ENCODE data around the gene PTP4A2. TPM values are rescaled to one million over a fixed set of nuclear protein-coding genes. Genes with fewer than 3 reads are reported as not detected.

The PTP4A2 gene
- total RNA-seq, 1 donor from 2014 or later = 189 TPM

- TF ChIP-seq, protein P1, sequence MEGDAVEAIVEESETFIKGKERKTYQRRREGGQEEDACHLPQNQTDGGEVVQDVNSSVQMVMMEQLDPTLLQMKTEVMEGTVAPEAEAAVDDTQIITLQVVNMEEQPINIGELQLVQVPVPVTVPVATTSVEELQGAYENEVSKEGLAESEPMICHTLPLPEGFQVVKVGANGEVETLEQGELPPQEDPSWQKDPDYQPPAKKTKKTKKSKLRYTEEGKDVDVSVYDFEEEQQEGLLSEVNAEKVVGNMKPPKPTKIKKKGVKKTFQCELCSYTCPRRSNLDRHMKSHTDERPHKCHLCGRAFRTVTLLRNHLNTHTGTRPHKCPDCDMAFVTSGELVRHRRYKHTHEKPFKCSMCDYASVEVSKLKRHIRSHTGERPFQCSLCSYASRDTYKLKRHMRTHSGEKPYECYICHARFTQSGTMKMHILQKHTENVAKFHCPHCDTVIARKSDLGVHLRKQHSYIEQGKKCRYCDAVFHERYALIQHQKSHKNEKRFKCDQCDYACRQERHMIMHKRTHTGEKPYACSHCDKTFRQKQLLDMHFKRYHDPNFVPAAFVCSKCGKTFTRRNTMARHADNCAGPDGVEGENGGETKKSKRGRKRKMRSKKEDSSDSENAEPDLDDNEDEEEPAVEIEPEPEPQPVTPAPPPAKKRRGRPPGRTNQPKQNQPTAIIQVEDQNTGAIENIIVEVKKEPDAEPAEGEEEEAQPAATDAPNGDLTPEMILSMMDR (conservative IDR thresholded peaks at IDR 0.05) = no peak
- H3K9me3 Mint-ChIP-seq = no peaks in the 10 kb centered on the region
- H3K36me3 Mint-ChIP-seq (ENCODE audit: low read depth) = no peaks in the 10 kb centered on the region
- no peak overlapping the region for H3K27ac Mint-ChIP-seq (ENCODE audit: unreplicated experiment)
- peaks cover 22% of the 10 kb centered on the region for H3K4me1 Mint-ChIP-seq
- no peak overlapping the region for H3K4me3 Mint-ChIP-seq
- H3K27me3 Mint-ChIP-seq (ENCODE audit: low read depth) = no peaks in the 10 kb centered on the region
- DNase-seq (ENCODE audit: low read depth, low spot score) = no peak
Observed at GRCh38 chr1:31981456-31981839, 43.3 kb upstream of the PTP4A2 start.

DNA sequence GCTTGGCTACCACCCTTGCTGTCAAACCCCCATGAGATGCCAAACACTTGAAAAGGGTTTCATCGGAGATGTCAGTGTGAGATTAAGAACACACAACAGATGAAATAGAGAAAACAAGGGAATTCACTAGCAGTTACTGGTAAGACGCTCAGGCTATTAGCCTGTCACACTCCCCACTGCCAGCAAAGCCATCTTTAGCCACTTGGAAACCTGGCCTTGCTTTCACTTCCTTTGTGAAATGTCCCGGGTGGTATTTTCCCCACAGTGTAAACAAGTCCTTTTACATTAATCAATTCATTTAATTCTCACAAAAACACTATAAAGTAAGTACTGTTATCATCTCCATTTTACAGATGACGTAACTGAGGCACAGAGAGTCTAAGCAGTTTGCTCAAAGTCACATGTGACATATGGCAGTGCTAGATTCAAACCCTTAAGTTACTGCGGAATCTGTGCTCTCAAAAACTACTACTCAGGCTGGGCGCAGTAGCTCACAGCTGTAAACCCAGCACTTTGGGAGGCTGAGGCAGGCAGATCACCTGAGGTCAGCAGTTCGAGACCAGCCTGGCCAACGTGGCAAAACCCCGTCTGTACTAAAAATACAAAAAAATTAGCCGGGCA, 42.8 kb upstream of the PTP4A2 start:
- no peak overlapping the region for H3K4me3 Mint-ChIP-seq
- no peak overlapping the region for H3K27ac Mint-ChIP-seq (ENCODE audit: unreplicated experiment)
- TF ChIP-seq, protein P1 (conservative IDR thresholded peaks at IDR 0.05) = no peak
- H3K36me3 Mint-ChIP-seq (ENCODE audit: low read depth) = no peaks in the 10 kb centered on the region
- no peaks in the 10 kb centered on the region for H3K27me3 Mint-ChIP-seq (ENCODE audit: low read depth)
- peaks cover 22% of the 10 kb centered on the region for H3K4me1 Mint-ChIP-seq
- H3K9me3 Mint-ChIP-seq = no peaks in the 10 kb centered on the region
- no peak for DNase-seq (ENCODE audit: low read depth, low spot score)

DNA sequence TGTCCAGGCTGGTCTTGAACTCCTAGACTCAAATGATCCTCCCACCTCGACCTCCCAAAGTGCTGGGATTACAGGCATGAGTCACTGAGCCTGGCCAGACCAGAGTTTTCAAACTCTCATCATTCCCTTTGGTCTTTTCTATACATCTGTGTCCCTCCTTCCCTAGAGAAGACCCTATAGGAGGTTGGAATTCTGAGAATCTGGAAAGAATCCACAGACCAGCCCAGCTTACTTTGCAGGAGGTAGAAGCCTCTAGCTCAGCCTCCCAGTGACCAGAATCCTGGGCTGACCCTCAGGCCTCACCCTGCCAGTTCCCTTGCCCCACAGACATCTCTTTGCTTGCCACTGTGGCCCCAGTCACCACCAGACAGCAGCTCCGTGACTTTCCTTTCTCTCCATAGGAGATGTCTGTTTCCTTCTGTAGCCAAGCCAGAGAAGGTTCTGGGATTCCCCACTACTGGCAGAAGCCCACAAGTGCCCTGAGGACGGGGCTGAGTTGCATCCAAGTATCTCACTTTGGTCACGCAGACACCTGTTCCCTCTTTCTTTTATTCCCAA, 40.8 kb upstream of the PTP4A2 start:
- H3K4me3 Mint-ChIP-seq = no peak overlapping the region
- peaks cover 11% of the 10 kb centered on the region for H3K4me1 Mint-ChIP-seq
- TF ChIP-seq, protein P1 (conservative IDR thresholded peaks at IDR 0.05) = no peak
- DNase-seq (ENCODE audit: low read depth, low spot score) = no peak
- no peak overlapping the region for H3K27ac Mint-ChIP-seq (ENCODE audit: unreplicated experiment)
- H3K36me3 Mint-ChIP-seq (ENCODE audit: low read depth) = no peaks in the 10 kb centered on the region
- no peaks in the 10 kb centered on the region for H3K27me3 Mint-ChIP-seq (ENCODE audit: low read depth)
- no peaks in the 10 kb centered on the region for H3K9me3 Mint-ChIP-seq

- Mint-ChIP-seq H3K36me3 (ENCODE audit: low read depth) (no peaks in the 10 kb centered on the region), H3K27ac (ENCODE audit: unreplicated experiment) (no peak overlapping the region), H3K4me1 (peaks cover 11% of the 10 kb centered on the region), H3K9me3 (no peaks in the 10 kb centered on the region), H3K4me3 (no peak overlapping the region), H3K27me3 (ENCODE audit: low read depth) (no peaks in the 10 kb centered on the region)
- TF ChIP-seq, protein P1 (conservative IDR thresholded peaks at IDR 0.05) = peak; percentile 32
- no peak for DNase-seq (ENCODE audit: low read depth, low spot score)
Observed at GRCh38 chr1:31977385-31978131, 39.4 kb upstream of the PTP4A2 start.

DNA sequence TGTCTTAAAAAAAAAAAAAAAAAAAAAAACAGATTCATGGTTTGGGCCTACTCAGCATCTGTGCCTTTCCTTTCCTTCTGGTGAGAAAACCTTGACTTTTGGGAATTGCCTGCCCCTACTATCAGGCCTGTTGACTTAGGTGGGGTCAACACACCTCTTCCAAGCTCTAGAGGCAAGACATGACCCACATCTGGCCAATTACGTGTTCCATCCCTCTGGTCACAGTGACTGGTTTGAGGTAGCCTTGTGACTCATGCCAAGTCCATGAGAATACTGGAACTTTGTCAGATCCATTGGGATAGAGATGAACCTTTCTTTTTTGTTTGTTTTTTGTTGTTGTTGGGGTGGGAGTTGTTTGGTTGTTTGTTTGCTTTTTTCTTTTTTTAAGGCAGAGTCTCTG, 38.2 kb upstream of the PTP4A2 start:
- TF ChIP-seq, protein P1 (conservative IDR thresholded peaks at IDR 0.05) = no peak
- Mint-ChIP-seq H3K4me3 (no peak overlapping the region), H3K9me3 (no peaks in the 10 kb centered on the region), H3K36me3 (ENCODE audit: low read depth) (no peaks in the 10 kb centered on the region), H3K27me3 (ENCODE audit: low read depth) (no peaks in the 10 kb centered on the region), H3K27ac (ENCODE audit: unreplicated experiment) (no peak overlapping the region), H3K4me1 (peaks cover 6% of the 10 kb centered on the region)
- DNase-seq (ENCODE audit: low read depth, low spot score) = no peak

Data from neural crest cell (in vitro differentiated cells).